Pancreas (tissue), 10 donors: ENCODE measurements around the gene LRRC10B. TPM values are rescaled to one million over a fixed set of nuclear protein-coding genes. Genes with fewer than 3 reads are reported as not detected.

Source experiments
- ATAC-seq, 4 donors: fragments of 200-7000 bp; cut with Tn5 transposase; one replicate each; pipeline versions ENCODE4 v1.8.0 to v1.9.1; 2020; ENCODE audit warnings: mild to moderate bottlenecking in 4 of 4, moderate library complexity in 4 of 4
- DNase-seq, 6 donors: peaks; one replicate each; pipeline ENCODE4 v3.0.0-alpha.2; 2020
- FAIRE-seq: peaks from 2 replicates; lab custom pipeline; 2012; peaks lifted over from hg19 to GRCh38; lab: Jason Lieb, UNC
- H3K27ac ChIP-seq, 4 donors: fragments of 200-600 bp; sonication (generic); 1 replicate in 3 of 4; 2 replicates in 1 of 4; pipeline versions ENCODE4 v1.5.0 to v1.8.0; 2020
- H3K27me3 ChIP-seq, 4 donors: fragments of 200-600 bp; one replicate each; pipeline ENCODE4 v1.8.0; 2021
- H3K36me3 ChIP-seq, 3 donors: fragments of 200-600 bp; sonication (generic) in 1 of 3; one replicate each; pipeline versions ENCODE4 v1.5.0 to v1.8.0; 2020 to 2021
- H3K4me1 ChIP-seq, 3 donors: fragments of 200-600 bp; one replicate each; pipeline ENCODE4 v1.8.0; 2021
- H3K4me3 ChIP-seq, 4 donors: fragments of 200-600 bp; sonication (generic) in 2 of 4; one replicate each; pipeline versions ENCODE4 v1.5.0 to v1.8.0; 2020 to 2021
- H3K9me3 ChIP-seq, 4 donors: fragments of 200-600 bp; one replicate each; pipeline ENCODE4 v1.8.0; 2021
- CTCF ChIP-seq, 4 donors: fragments of 200-600 bp; sonication (generic) in 3 of 4; IDR thresholded peaks; one replicate each; pipeline versions ENCODE4 v1.5.0 to v1.8.0; 2021; ENCODE audit warnings: antibody characterized with exemption in 4 of 4
- WGBS, 2 donors: extraction: QIAGEN DNeasy Blood & Tissue Kit; methylation state at CpG; one replicate each; pipeline ENCODE4 v1.1.7; 2013; 5-methylcytosine and 5-hydroxymethylcytosine counted together
- intact Hi-C, 3 donors: fragments of 100-400 bp; cut with DNase I; formaldehyde crosslinking; loops; one replicate each; pipeline versions ENCODE4 v1.11.1 to v1.14.2; 2022
- polyA plus RNA-seq, 2 donors: library from polyadenylated mRNA; stranded (reverse); fragments of 200-250 nt; gene quantifications; one replicate each; pipeline ENCODE4 v1.2.3, GENCODE V29; 2013
- total RNA-seq, 6 donors: library from RNA; stranded (reverse); fragmentation: NEBNext Ultra II Directional in 4 of 6; extraction: Animal tissue kit (Norgen Biotek cat#: 25700) in 4 of 6; gene quantifications; one replicate each; pipeline versions ENCODE4 v1.2.1 to v1.2.4, GENCODE V29; 2021 to 2023
- donor health status: healthy with polysubstance abuse.
- donor health status: DM: no; HTN: no; CAD: no; lungs with moderate emphysema.
- donor health status: DM: no; HTN: no; CAD: no.
- donor health status: control.
- donor health status: control.
- donor health status: Bipolar disorder and iron deficiency.
- donor health status: DM: yes; HTN: yes; CAD: no.
- donor health status: DM: no; HTN: no; CAD: no.
- donor health status: DM: no; HTN: no; CAD: no.
- donor health status: DM: yes; HTN: yes; CAD: no.

The LRRC10B gene
- total and polyA plus RNA-seq, 8 donors, result 0.28 to 10.2 (median 1.2) TPM

GRCh38 chr11:61544466-61544865, 35.9 kb downstream of the LRRC10B start:
- WGBS, 2 donors, result 89 to 96% methylated on average over 6 of the region's 6 CpGs
- Histone ChIP-seq H3K4me1 (no peaks in the 10 kb centered on the region), H3K27ac (no peak overlapping the region), H3K36me3 (no peaks in the 10 kb centered on the region), H3K27me3 (no peaks in the 10 kb centered on the region), H3K9me3 (no peaks in the 10 kb centered on the region), H3K4me3 (no peak overlapping the region)
- DNase-seq (no peak), ATAC-seq (no peak), FAIRE-seq (no peak)
- no peak for TF ChIP-seq CTCF (IDR thresholded peaks at IDR 0.05)
- intact Hi-C loops, result no loop called here

GRCh38 chr11:61545341-61545740, 36.8 kb downstream of the LRRC10B start:
- no peak overlapping the region for H3K27ac ChIP-seq
- H3K4me1 ChIP-seq, result no peaks in the 10 kb centered on the region
- no peak overlapping the region for H3K4me3 ChIP-seq
- no peak for ATAC-seq
- 92% methylated on average over 7 of the region's 7 CpGs for WGBS, 2 donors
- intact Hi-C loops, result no loop called here
- TF ChIP-seq CTCF (IDR thresholded peaks at IDR 0.05), result no peak
- DNase-seq, result no peak
- H3K36me3 ChIP-seq, result no peaks in the 10 kb centered on the region
- FAIRE-seq, result no peak
- H3K27me3 ChIP-seq, result no peaks in the 10 kb centered on the region
- no peaks in the 10 kb centered on the region for H3K9me3 ChIP-seq

GRCh38 chr11:61545921-61546320, 37.4 kb downstream of the LRRC10B start:
- Histone ChIP-seq H3K27ac (no peak overlapping the region), H3K27me3 (no peaks in the 10 kb centered on the region), H3K4me3 (no peak overlapping the region), H3K4me1 (no peaks in the 10 kb centered on the region), H3K36me3 (no peaks in the 10 kb centered on the region), H3K9me3 (no peaks in the 10 kb centered on the region)
- TF ChIP-seq CTCF (IDR thresholded peaks at IDR 0.05), result no peak
- 82 to 91% methylated on average over 25 to 32 of the region's 32 CpGs for WGBS, 2 donors
- ATAC-seq (no peak), DNase-seq (no peak), FAIRE-seq (no peak)
- intact Hi-C loops, result no loop called here

- H3K27ac ChIP-seq, result no peak overlapping the region
- H3K36me3 ChIP-seq, result no peaks in the 10 kb centered on the region
- DNase-seq (no peak), FAIRE-seq (no peak), ATAC-seq (no peak)
- H3K4me3 ChIP-seq, result no peak overlapping the region
- 62 to 72% methylated on average over 16 to 20 of the region's 20 CpGs for WGBS, 2 donors
- H3K9me3 ChIP-seq, result no peaks in the 10 kb centered on the region
- intact Hi-C loops, result no loop called here
- no peak for TF ChIP-seq CTCF (IDR thresholded peaks at IDR 0.05)
- H3K4me1 ChIP-seq, result no peaks in the 10 kb centered on the region
- no peaks in the 10 kb centered on the region for H3K27me3 ChIP-seq
Measured at GRCh38 chr11:61546663-61547062, 38.1 kb downstream of the LRRC10B start.

GRCh38 chr11:61547246-61547645, 38.7 kb downstream of the LRRC10B start:
- no peaks in the 10 kb centered on the region for H3K27me3 ChIP-seq
- no peaks in the 10 kb centered on the region for H3K36me3 ChIP-seq
- TF ChIP-seq CTCF (IDR thresholded peaks at IDR 0.05), result no peak
- no peaks in the 10 kb centered on the region for H3K4me1 ChIP-seq
- no peaks in the 10 kb centered on the region for H3K9me3 ChIP-seq
- no peak overlapping the region for H3K4me3 ChIP-seq
- no peak overlapping the region for H3K27ac ChIP-seq
- 73 to 75% methylated on average over 19 of the region's 19 CpGs for WGBS, 2 donors
- intact Hi-C loops, result no loop called here
- DNase-seq, result no peak
- no peak for ATAC-seq
- FAIRE-seq, result no peak
